HL-60 (cell line): ENCODE measurements around the gene C11orf97.

Experiments used
- GABPA ChIP-seq: IDR thresholded peaks from 2 replicates; pipeline ENCODE4 v1.6.1; 2012; ENCODE audit warnings: low read depth
- POLR2AphosphoS5 ChIP-seq: IDR thresholded peaks from 2 replicates; pipeline ENCODE4 v1.6.1; 2012; ENCODE audit warnings: low read depth
- REST ChIP-seq: IDR thresholded peaks from 2 replicates; pipeline ENCODE4 v1.6.1; 2012; ENCODE audit warnings: low read depth; ENCODE audit not compliant: insufficient replicate concordance
- SPI1 ChIP-seq: IDR thresholded peaks from 2 replicates; pipeline ENCODE4 v1.6.1; 2012; ENCODE audit warnings: low read depth, mild to moderate bottlenecking, borderline replicate concordance
- TF ChIP-seq, protein P1 (sequence below): IDR thresholded peaks from one replicate; pipeline ENCODE4 v1.5.1; 2011; ENCODE audit warnings: low read length, control low read depth, inconsistent platforms; ENCODE audit not compliant: insufficient read depth

GRCh38 chr11:94504689-94505293 is 7.5 kb upstream of the C11orf97 start:
- no peak for TF ChIP-seq REST
- TF ChIP-seq, protein P1, sequence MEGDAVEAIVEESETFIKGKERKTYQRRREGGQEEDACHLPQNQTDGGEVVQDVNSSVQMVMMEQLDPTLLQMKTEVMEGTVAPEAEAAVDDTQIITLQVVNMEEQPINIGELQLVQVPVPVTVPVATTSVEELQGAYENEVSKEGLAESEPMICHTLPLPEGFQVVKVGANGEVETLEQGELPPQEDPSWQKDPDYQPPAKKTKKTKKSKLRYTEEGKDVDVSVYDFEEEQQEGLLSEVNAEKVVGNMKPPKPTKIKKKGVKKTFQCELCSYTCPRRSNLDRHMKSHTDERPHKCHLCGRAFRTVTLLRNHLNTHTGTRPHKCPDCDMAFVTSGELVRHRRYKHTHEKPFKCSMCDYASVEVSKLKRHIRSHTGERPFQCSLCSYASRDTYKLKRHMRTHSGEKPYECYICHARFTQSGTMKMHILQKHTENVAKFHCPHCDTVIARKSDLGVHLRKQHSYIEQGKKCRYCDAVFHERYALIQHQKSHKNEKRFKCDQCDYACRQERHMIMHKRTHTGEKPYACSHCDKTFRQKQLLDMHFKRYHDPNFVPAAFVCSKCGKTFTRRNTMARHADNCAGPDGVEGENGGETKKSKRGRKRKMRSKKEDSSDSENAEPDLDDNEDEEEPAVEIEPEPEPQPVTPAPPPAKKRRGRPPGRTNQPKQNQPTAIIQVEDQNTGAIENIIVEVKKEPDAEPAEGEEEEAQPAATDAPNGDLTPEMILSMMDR: peak; percentile 27
- TF ChIP-seq SPI1: no peak
- no peak for TF ChIP-seq GABPA
- no peak for TF ChIP-seq POLR2AphosphoS5
